Endothelial cell of coronary artery (primary cell): ENCODE results near the gene CHIC1. TPM values are rescaled to one million over a fixed set of nuclear protein-coding genes. Genes with fewer than 3 reads are reported as not detected.

Experiments
- total RNA-seq: library from RNA; depleted of rRNA; stranded (reverse); fragments of >200 nt; gene quantifications from 2 replicates; pipeline ENCODE4 v1.2.3, GENCODE V29; 2014

Gene CHIC1
- total RNA-seq: 7.8 and 8.1 TPM in 2 replicates

DNA sequence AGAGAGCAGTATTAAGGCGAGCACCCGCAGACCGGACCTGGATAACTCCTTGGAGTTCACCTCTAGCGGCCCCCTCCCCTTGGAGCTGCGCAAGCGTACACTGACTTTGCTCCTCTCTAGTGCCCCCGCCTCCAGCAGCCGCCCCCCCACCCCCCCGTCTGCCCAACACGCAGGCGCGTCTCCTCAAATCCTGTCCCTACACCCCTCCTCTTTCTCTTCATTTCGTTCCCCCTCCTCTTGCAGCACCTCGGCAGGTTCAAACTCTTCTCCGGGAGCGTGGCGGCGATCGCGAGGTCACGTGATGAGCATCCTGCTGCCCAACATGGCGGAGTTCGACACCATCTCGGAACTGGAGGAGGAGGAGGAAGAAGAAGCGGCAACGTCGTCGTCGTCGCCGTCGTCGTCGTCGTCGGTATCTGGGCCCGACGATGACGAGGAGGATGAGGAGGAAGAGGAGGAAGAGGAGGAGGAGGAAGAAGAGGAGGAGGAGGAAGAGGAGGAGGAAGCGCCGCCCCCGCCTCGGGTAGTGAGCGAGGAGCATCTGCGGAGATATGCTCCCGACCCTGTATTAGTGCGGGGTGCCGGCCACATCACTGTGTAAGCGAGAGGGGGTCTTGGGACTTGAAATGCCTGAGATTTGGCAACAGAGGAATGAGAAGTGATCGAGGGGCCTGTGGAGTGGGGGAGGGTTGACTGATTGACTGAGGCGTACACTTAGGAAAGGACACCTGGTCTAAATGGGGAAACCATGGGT lies at the start of gene CHIC1:
CHIC1 (plus strand) TSS at position 214 of the 754 bp plus-strand sequence; CDS start at position 302, 88 bp downstream.

Other genes starting within 250 kb of the CHIC1 start
- gene CDX4, start 116.1 kb upstream of the CHIC1 start, total RNA-seq: not detected in 2 replicates